Measurements from ENCODE around the gene CDH23.

CDH23 gene

DNA sequence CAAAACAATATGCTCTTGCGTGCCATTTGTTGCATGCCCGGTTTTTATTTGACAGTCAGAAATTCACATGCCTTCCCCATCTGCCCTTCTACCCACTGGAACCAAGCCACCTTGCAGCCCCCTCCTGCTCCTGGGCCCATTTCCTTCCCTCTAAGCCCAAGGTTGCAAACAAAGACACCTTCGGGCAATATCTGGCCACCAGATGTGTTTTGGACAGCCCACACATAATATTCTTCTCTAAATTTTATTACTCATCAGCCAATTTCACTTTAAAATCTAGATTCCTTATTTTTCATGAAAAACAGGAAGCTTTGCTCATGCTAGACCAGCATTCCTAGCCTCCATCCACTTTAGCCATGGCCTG is 341.1 kb downstream of the CDH23 start:
- TF ChIP-seq, protein P1, sequence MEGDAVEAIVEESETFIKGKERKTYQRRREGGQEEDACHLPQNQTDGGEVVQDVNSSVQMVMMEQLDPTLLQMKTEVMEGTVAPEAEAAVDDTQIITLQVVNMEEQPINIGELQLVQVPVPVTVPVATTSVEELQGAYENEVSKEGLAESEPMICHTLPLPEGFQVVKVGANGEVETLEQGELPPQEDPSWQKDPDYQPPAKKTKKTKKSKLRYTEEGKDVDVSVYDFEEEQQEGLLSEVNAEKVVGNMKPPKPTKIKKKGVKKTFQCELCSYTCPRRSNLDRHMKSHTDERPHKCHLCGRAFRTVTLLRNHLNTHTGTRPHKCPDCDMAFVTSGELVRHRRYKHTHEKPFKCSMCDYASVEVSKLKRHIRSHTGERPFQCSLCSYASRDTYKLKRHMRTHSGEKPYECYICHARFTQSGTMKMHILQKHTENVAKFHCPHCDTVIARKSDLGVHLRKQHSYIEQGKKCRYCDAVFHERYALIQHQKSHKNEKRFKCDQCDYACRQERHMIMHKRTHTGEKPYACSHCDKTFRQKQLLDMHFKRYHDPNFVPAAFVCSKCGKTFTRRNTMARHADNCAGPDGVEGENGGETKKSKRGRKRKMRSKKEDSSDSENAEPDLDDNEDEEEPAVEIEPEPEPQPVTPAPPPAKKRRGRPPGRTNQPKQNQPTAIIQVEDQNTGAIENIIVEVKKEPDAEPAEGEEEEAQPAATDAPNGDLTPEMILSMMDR (IDR thresholded peaks at IDR 0.05; ENCODE audit: poor library complexity, severe bottlenecking), result no peak
- Histone ChIP-seq H3K27ac (ENCODE audit: poor library complexity, severe bottlenecking) (no peak overlapping the region), H3K36me3 (ENCODE audit: low read depth) (no peaks in the 10 kb centered on the region), H3K27me3 (ENCODE audit: insufficient read depth, poor library complexity, severe bottlenecking) (no peaks in the 10 kb centered on the region), H3K4me1 (ENCODE audit: insufficient read depth, poor library complexity, severe bottlenecking) (peaks cover 10% of the 10 kb centered on the region), H3K9me3 (ENCODE audit: severe bottlenecking) (no peaks in the 10 kb centered on the region), H3K4me3 (ENCODE audit: severe bottlenecking) (no peak overlapping the region)
- ATAC-seq (ENCODE audit: low read depth) (no peak), DNase-seq (ENCODE audit: low spot score) (no peak)

GRCh38 chr10:71739358-71739900 is 342.7 kb downstream of the CDH23 start:
- DNase-seq (ENCODE audit: low spot score), result no peak
- Histone ChIP-seq H3K4me3 (ENCODE audit: severe bottlenecking) (no peak overlapping the region), H3K27me3 (ENCODE audit: insufficient read depth, poor library complexity, severe bottlenecking) (no peaks in the 10 kb centered on the region), H3K36me3 (ENCODE audit: low read depth) (no peaks in the 10 kb centered on the region), H3K9me3 (ENCODE audit: severe bottlenecking) (no peaks in the 10 kb centered on the region), H3K27ac (ENCODE audit: poor library complexity, severe bottlenecking) (peak overlapping the region; percentile 11), H3K4me1 (ENCODE audit: insufficient read depth, poor library complexity, severe bottlenecking) (peaks cover 10% of the 10 kb centered on the region)
- no peak for ATAC-seq (ENCODE audit: low read depth)
- TF ChIP-seq, protein P1 (IDR thresholded peaks at IDR 0.05; ENCODE audit: poor library complexity, severe bottlenecking), result no peak

- Histone ChIP-seq H3K4me1 (ENCODE audit: insufficient read depth, poor library complexity, severe bottlenecking) (peaks cover 10% of the 10 kb centered on the region), H3K27ac (ENCODE audit: poor library complexity, severe bottlenecking) (peak overlapping the region; percentile 11), H3K4me3 (ENCODE audit: severe bottlenecking) (no peak overlapping the region), H3K36me3 (ENCODE audit: low read depth) (no peaks in the 10 kb centered on the region), H3K27me3 (ENCODE audit: insufficient read depth, poor library complexity, severe bottlenecking) (no peaks in the 10 kb centered on the region), H3K9me3 (ENCODE audit: severe bottlenecking) (no peaks in the 10 kb centered on the region)
- DNase-seq (ENCODE audit: low spot score), result no peak
- peak; percentile 78 for ATAC-seq (ENCODE audit: low read depth)
- TF ChIP-seq, protein P1 (IDR thresholded peaks at IDR 0.05; ENCODE audit: poor library complexity, severe bottlenecking), result no peak
These were observed 343.4 kb downstream of the CDH23 start for GRCh38 chr10:71740069-71740653.

DNA sequence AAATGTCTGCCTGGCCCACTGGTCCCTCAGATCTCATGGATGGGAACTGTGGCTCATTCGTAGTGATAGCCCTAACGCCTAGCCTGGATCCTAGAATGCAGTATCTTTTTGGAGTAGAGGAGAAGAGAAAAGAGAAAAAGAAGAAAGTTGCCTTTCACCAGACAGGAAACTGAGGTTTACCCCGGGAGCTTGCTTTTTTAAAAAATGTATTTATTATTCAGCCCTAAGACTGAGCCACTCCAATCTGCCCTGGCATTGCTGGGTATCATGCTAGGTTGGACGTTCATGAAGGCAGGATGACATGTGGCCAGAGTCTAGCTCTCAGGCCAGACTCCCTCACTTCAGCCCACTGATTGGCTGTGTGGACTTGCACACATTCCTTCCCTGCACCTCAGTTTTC is 344.3 kb downstream of the CDH23 start:
- no peak overlapping the region for H3K4me3 ChIP-seq (ENCODE audit: severe bottlenecking)
- TF ChIP-seq, protein P1 (IDR thresholded peaks at IDR 0.05; ENCODE audit: poor library complexity, severe bottlenecking), result no peak
- no peak for DNase-seq (ENCODE audit: low spot score)
- peaks cover 10% of the 10 kb centered on the region for H3K4me1 ChIP-seq (ENCODE audit: insufficient read depth, poor library complexity, severe bottlenecking)
- H3K27ac ChIP-seq (ENCODE audit: poor library complexity, severe bottlenecking), result no peak overlapping the region
- no peak for ATAC-seq (ENCODE audit: low read depth)
- no peaks in the 10 kb centered on the region for H3K27me3 ChIP-seq (ENCODE audit: insufficient read depth, poor library complexity, severe bottlenecking)
- no peaks in the 10 kb centered on the region for H3K9me3 ChIP-seq (ENCODE audit: severe bottlenecking)
- H3K36me3 ChIP-seq (ENCODE audit: low read depth), result no peaks in the 10 kb centered on the region

DNA sequence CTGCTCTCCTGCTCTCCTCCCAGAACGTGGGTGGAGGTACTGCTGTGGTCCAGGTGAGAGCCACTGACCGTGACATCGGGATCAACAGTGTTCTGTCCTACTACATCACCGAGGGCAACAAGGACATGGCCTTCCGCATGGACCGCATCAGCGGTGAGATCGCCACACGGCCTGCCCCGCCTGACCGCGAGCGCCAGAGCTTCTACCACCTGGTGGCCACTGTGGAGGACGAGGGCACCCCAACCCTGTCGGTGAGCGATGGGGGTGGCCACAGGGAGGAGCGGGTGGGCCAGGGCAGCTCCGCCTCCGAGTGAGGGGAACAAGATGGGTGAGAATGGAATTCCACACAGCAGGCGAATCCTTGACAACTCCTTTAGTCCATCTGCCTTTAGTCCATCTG is 345.0 kb downstream of the CDH23 start:
- DNase-seq (ENCODE audit: low spot score) (no peak), ATAC-seq (ENCODE audit: low read depth) (no peak)
- no peaks in the 10 kb centered on the region for H3K9me3 ChIP-seq (ENCODE audit: severe bottlenecking)
- no peaks in the 10 kb centered on the region for H3K27me3 ChIP-seq (ENCODE audit: insufficient read depth, poor library complexity, severe bottlenecking)
- no peaks in the 10 kb centered on the region for H3K36me3 ChIP-seq (ENCODE audit: low read depth)
- H3K4me1 ChIP-seq (ENCODE audit: insufficient read depth, poor library complexity, severe bottlenecking), result peaks cover 10% of the 10 kb centered on the region
- no peak overlapping the region for H3K27ac ChIP-seq (ENCODE audit: poor library complexity, severe bottlenecking)
- H3K4me3 ChIP-seq (ENCODE audit: severe bottlenecking), result no peak overlapping the region
- TF ChIP-seq, protein P1 (IDR thresholded peaks at IDR 0.05; ENCODE audit: poor library complexity, severe bottlenecking), result no peak
